ENCODE results near the gene MERTK. TPM values are rescaled to one million over a fixed set of nuclear protein-coding genes. Genes with fewer than 3 reads are reported as not detected.
"Not testable (repeated sequence)": the region's sequence is repeated elsewhere in the genome, so short reads cannot be mapped to it uniquely, and the experiment has no call there.

Gene MERTK
- total and polyA plus RNA-seq, 11 donors = 1.9 to 15.2 (median 4.7) TPM

DNA sequence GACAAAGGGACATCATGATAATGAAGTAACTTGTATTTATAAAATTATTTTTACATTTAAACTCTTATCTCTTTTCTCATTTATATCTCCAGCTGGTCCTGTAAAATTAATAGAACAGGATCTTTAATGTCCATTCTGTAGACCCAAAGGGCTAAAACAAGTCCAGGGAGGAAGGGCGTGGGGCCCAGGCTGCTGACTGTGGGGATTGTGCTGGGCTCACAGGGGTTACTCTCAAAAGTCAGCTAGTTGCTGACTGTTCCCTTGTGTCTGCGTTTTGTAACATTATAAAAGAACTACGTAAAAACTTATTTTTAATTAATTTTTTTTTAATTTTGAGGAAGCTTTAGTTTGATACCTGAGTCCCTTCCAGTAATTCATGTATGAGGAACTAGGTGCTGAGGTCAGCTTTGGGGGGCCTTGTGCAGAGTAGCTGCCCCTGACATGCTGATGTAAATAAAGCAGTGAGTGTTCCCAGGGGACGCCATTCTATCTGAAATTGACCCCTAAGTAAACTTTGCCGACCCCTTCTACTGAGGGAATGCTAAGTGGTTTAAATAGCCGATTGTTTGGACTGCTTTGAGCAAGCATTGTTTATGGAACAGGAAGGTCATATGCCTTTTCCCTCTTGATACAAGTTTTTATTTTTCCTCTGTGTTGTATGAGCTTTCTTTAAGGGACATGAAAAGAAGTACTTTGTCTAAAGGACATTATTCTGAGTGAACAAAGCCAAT is 56.4 kb downstream of the MERTK start:
- ATAC-seq (peak in 3 of 4 donors; percentile 10 to 54 (median 51)), DNase-seq (peak in 2 of 5 donors; percentile 38 to 39)
- Histone ChIP-seq H3K27me3 (no peaks in the 10 kb centered on the region), H3K9me3 (no peaks in the 10 kb centered on the region), H3K4me1 (peaks cover 0 to 56% (median 19%) of the 10 kb centered on the region in 12 donors), H3K36me3 (peaks cover 0 to 14% (median 0%) of the 10 kb centered on the region in 9 donors), H3K4me3 (no peak overlapping the region), H3K27ac (peak overlapping the region in 6 of 12 donors; percentile 1 to 54 (median 19))
- intact Hi-C loops (cut with DNase I) = loop anchor here in 6 of 10 donors (5.0 to 10.0 kb wide), 5 partner anchors 50 to 90 kb away; partner anchors contain the start of gene MERTK (in 1 of the 6)
- 49 to 61% (median 59%) methylated on average over 6 of the region's 6 CpGs for WGBS, 4 donors
- TF ChIP-seq, protein P1, sequence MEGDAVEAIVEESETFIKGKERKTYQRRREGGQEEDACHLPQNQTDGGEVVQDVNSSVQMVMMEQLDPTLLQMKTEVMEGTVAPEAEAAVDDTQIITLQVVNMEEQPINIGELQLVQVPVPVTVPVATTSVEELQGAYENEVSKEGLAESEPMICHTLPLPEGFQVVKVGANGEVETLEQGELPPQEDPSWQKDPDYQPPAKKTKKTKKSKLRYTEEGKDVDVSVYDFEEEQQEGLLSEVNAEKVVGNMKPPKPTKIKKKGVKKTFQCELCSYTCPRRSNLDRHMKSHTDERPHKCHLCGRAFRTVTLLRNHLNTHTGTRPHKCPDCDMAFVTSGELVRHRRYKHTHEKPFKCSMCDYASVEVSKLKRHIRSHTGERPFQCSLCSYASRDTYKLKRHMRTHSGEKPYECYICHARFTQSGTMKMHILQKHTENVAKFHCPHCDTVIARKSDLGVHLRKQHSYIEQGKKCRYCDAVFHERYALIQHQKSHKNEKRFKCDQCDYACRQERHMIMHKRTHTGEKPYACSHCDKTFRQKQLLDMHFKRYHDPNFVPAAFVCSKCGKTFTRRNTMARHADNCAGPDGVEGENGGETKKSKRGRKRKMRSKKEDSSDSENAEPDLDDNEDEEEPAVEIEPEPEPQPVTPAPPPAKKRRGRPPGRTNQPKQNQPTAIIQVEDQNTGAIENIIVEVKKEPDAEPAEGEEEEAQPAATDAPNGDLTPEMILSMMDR (IDR thresholded peaks at IDR 0.05) = no peak

DNA sequence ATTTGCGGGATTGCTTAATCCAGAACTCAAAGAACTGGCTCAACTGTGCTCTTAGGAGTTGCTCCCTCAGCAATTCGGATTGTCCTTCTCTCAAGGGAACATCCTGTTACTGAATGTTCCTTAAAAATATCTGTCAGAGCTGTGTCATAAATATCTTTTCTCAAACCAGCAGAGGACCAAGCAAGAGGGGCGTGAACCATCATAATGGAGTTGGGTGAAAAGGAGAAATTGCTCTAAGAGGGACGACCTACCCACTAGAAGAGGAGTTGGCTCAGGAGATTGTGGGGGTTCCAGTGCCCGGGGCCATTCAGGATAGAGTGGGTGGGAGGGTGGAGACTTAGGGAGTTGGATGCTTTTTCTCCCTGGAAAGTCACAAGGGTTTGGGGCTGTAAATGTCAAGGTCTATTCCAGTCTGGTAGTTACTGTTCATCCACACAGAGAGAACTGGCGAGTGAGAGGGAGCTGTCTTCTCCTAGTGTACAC is 59.5 kb downstream of the MERTK start:
- DNase-seq = peak in 1 of 5 donors; percentile 33
- Histone ChIP-seq H3K27ac (peak overlapping the region in 11 of 12 donors; percentile 11 to 73 (median 59)), H3K4me3 (no peak overlapping the region), H3K27me3 (no peaks in the 10 kb centered on the region), H3K36me3 (peaks cover 0 to 3% (median 0%) of the 10 kb centered on the region in 9 donors), H3K4me1 (peaks cover 0 to 47% (median 19%) of the 10 kb centered on the region in 12 donors), H3K9me3 (no peaks in the 10 kb centered on the region)
- no peak for TF ChIP-seq POLR2A (IDR thresholded peaks at IDR 0.05)
- TF ChIP-seq, protein P1 (IDR thresholded peaks at IDR 0.05) = no peak
- ATAC-seq = peak; percentile 47 to 85 (median 77)
- intact Hi-C loops (cut with DNase I) = loop anchor here in 5 of 10 donors (5.0 to 10.0 kb wide), 5 partner anchors 53 to 87 kb away; partner anchors contain the start of gene MERTK (in 1 of the 5)
- 68 to 84% (median 78%) methylated on average over 6 of the region's 6 CpGs for whole genome bisulfite sequencing, 4 donors

DNA sequence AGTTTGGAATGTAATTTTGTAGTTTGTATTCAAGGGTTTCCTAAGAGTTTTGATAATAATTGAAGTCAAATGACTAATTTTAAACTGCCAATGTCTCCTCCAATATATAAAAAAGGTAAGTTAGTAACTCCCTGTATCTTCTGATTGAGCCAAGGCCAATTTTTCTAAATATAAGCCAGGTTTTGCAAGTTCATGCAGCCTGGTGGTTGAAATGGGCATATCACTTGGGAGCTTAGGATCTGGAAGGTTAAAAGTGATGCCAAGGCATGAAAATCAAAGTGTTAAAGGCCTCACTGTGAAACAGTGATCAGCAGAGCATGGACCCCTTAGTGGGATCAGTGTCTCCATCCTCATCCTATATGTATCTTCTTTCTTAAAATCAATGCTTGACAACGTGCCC is 60.5 kb downstream of the MERTK start:
- no peaks in the 10 kb centered on the region for H3K9me3 ChIP-seq
- peak overlapping the region in 8 of 12 donors; percentile 28 to 73 (median 62) for H3K27ac ChIP-seq
- ATAC-seq (no peak), DNase-seq (no peak)
- 88 to 97% (median 92%) methylated on average over 1 of the region's 1 CpG for WGBS, 4 donors
- H3K27me3 ChIP-seq = no peaks in the 10 kb centered on the region
- intact Hi-C loops (cut with DNase I) = loop anchor here in 5 of 10 donors (5.0 to 10.0 kb wide), 5 partner anchors 54 to 86 kb away; partner anchors contain the start of gene MERTK (in 1 of the 5)
- no peak overlapping the region for H3K4me3 ChIP-seq
- H3K36me3 ChIP-seq = no peaks in the 10 kb centered on the region
- TF ChIP-seq, protein P1 (IDR thresholded peaks at IDR 0.05) = peak in 1 of 12 donors; percentile 30
- TF ChIP-seq POLR2A (IDR thresholded peaks at IDR 0.05) = no peak
- H3K4me1 ChIP-seq = peaks cover 0 to 46% (median 19%) of the 10 kb centered on the region in 12 donors

DNA sequence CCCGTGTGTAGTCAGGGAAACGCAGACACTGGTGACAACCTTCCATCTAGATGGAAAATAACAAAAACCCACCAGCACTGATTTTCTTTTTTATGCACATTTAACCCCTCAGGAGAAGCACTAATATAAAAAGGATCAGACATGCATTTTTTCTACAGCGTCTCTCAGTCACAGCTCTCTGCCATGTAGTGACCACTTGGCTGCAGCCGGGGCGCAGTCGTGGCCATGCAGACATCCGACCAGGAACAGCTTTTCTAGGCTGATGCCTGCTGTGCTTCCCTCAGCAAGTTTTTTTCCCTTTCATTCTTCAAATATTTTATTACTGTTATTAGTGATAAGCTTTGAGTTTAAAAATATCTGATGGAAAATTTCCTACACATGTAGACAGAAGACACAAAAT is 63.3 kb downstream of the MERTK start:
- intact Hi-C loops (cut with DNase I) = no loop called here
- peaks cover 0 to 45% (median 16%) of the 10 kb centered on the region in 12 donors for H3K4me1 ChIP-seq
- no peaks in the 10 kb centered on the region for H3K9me3 ChIP-seq
- ATAC-seq = no peak
- no peaks in the 10 kb centered on the region for H3K27me3 ChIP-seq
- 80 to 85% (median 81%) methylated on average over 7 of the region's 7 CpGs for WGBS, 4 donors
- H3K4me3 ChIP-seq = no peak overlapping the region
- H3K36me3 ChIP-seq = peaks cover 0 to 10% (median 0%) of the 10 kb centered on the region in 9 donors
- no peak overlapping the region for H3K27ac ChIP-seq
- DNase-seq = no peak
- TF ChIP-seq, protein P1 (IDR thresholded peaks at IDR 0.05) = no peak
- TF ChIP-seq POLR2A (IDR thresholded peaks at IDR 0.05) = no peak

DNA sequence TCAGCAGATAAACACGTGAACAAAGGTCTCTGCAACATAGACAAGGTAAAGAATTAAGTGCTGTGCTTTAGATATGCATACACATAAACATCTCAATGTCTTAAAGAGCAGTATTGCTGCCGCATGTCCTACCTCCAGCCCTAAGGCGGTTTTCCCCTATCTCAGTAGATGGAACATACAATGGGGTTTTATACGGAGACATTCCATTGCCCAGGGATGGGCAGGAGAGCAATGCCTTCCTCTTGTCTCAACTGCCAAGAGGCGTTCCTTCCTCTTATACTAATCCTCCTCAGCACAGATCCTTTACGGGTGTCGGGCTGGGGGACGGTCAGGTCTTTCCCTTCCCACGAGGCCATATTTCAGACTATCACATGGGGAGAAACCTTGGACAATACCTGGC is 64.7 kb downstream of the MERTK start:
- Histone ChIP-seq H3K4me1 (peaks cover 0 to 33% (median 13%) of the 10 kb centered on the region in 12 donors), H3K36me3 (peaks cover 0 to 11% (median 0%) of the 10 kb centered on the region in 9 donors)
- H3K4me3 ChIP-seq; H3K27me3 ChIP-seq; intact Hi-C loops (cut with DNase I); H3K9me3 ChIP-seq; H3K27ac ChIP-seq; DNase-seq; ATAC-seq: not testable (repeated sequence)
- WGBS, 4 donors = 84 to 89% (median 87%) methylated on average over 7 to 9 of the region's 9 CpGs

DNA sequence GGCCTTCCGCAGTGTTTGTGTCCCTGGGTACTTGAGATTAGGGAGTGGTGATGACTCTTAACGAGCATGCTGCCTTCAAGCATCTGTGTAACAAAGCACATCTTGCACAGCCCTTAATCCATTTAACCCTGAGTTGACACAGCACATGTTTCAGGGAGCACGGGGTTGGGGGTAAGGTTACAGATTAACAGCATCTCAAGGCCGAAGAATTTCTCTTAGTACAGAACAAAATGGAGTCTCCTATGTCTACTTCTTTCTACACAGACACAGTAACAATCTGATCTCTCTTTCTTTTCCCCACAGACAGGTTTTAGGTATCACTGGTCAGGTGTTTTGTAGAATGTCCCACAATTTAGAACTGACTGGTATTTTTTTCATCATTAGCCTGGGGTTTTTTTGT is 65.1 kb downstream of the MERTK start:
- ATAC-seq; H3K27ac ChIP-seq; H3K9me3 ChIP-seq; H3K4me3 ChIP-seq; H3K27me3 ChIP-seq; DNase-seq; intact Hi-C loops (cut with DNase I): not testable (repeated sequence)
- Histone ChIP-seq H3K36me3 (peaks cover 0 to 15% (median under 1%) of the 10 kb centered on the region in 9 donors), H3K4me1 (peaks cover 0 to 29% (median 11%) of the 10 kb centered on the region in 12 donors)
- WGBS, 4 donors = 60 to 84% (median 69%) methylated on average over 2 to 3 of the region's 4 CpGs
